HUDEP-2 (cell line): ENCODE results near the gene NFYB.
"Not testable (repeated sequence)": the region's sequence is repeated elsewhere in the genome, so short reads cannot be mapped to it uniquely, and the experiment has no call there.

Experiments
- DNase-seq, 76 experiments: peaks; one replicate each; lab custom pipeline; 2025; ENCODE audit not compliant: unreplicated experiment in 76 of 76; lab: John Stamatoyannopoulos, UW

The NFYB gene

GRCh38 chr12:104163631-104164030, 25.6 kb upstream of the NFYB start:
- no peak for DNase-seq

DNA sequence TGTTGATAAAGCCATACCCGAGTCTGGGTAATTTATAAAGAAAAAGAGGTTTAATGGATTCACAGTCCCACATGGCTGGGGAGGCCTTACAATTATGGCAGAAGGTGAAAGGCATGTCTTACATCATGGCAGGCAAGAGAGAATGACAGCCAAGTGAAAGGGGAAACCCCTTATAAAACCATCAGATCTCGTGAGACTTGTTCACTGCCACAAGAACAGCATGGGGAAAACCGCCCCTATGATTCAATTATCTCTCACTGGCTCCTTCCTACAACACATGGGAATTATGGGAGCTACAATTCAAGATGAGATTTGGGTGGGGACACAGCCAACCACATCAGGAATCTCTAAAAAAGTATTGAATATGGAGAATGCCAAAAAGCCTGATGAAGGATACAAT, 25.0 kb upstream of the NFYB start:
- DNase-seq: not testable (repeated sequence)

DNA sequence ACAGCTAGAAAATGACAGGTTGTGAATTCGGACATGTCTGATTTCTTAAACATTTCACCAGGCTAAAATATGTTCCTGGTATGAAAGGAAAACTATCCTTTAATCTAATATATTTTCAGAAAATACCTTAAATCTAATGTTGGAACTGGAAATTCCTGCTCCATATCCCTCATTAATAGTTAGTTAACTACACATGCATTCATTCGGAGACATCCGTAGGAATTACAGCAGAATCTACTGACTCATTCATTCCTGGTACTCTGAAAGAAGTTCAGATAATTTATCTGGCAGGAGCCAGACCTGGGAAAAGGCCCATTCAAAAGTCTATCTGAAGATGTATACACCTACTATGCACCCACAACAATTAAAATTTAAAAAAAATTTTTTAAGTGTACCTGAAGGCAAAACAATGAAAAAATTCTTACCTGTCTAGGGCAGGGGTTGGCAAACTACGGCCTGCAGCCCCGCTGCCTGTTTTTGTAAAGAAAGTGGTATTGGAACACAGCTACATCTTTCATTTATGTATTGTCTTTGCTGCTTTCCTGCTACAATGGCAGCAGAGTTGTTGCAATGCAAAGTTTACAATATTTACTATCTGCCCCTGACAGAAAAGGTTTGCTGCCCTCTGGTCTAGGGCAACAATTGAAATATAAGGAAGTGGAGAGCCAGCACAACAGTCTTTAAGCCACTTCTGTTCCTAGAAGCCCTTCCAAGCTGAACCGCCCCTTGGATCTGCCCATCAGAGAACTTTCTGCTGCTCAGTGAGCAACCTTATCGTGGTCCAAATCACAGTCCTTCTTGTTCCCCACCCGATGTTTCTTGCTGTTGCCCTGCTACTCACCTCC, 17.9 kb upstream of the NFYB start:
- DNase-seq: no peak

DNA sequence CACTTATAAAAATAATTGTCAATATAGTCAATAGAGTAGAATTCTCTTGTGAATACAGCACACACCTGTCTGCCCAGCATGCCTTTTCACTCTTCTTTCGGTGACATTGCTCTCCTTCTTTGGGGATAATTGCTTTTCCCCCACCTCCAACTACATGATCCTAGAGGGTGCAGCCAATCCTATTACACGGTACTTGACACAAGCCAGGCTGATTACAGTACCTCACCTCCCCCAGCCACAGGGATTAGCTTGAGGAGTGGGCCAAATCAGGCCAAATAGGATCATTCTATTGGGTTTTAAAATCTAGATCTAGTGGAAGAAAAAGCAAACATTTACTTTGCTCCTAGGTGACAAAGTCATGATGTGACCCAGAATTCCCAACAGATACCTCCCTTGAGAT, 16.8 kb upstream of the NFYB start:
- no peak for DNase-seq

DNA sequence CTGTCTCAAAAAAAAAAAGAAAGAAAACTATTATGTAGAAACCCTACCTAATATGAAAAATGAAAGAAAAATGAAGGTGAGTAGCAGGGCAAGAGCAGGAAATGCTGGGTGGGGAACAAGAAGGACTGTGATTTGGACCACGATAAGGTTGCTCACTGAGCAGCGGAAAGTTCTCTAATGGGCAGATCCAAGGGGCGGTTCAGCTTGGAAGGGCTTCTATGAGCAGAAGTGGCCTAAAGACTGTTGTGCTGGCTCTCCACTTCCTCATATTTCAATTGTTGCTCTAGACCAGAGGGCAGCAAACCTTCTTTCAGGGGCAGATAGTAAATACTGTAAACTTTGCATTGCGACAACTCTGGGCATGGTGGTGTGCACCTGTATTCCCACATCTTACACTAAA, 16.3 kb upstream of the NFYB start:
- no peak for DNase-seq

- DNase-seq: no peak
These were observed 14.8 kb upstream of the NFYB start for GRCh38 chr12:104152685-104153241.

DNA sequence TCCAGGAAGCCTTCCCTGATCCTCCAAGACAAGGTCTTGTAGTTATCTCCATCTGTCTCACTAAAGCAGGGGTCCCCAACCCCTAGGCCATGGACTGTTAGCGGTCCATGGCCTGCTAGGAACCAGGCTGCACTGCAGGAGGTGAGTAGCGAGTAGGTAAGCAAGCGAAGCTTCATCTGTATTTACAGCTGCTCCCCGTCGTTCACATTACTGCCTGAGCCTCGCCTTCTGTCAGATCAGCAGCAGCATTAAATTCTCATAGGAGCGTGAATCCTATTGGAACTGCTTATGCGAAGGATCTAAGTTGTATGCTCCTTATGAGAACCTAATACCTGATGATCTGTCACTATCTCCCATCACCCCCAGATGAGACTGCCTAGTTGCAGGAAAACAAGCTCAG, 12.4 kb upstream of the NFYB start:
- no peak for DNase-seq

- no peak for DNase-seq
These were observed 9.3 kb upstream of the NFYB start for GRCh38 chr12:104147346-104147745.

DNA sequence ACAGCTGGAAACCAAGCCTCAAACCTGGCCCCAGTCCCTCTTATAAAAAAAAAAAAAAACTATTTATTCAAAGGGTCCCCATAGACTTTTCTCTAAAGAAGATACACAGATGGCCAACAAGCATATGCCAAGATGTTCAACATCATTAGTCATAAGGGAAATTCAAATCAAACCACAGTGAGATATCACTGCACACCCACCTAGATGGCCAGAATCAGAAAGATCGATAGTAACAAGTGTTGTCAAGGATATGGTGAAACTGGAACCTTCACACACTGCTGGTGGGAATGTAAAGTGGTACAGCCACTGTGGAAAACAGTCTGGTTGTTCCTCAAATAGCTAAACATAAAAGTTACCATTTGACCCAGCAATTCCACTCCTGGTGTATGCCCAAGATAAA, 5.9 kb upstream of the NFYB start:
- no peak for DNase-seq

- DNase-seq: no peak
These were observed 5.0 kb upstream of the NFYB start for GRCh38 chr12:104143002-104143401.

DNA sequence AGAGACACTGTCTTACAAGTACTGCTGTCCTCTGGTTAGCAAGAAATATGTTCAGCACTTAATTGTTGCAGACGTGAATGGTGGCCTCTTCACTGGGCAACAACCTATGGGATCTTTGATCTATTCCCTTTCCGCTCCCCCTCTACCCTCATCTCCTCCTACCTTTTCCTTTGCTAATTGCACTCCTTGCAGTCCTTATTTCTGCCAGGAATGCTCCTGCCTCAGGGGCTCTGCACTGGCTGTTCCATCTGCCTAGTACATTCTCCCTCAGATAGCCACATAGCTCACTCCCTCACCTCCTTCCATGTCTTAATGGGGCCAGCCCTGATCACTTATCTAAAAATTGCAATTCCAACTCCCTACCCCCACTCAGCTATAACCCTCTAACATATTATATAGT, 4.5 kb upstream of the NFYB start:
- no peak for DNase-seq

DNA sequence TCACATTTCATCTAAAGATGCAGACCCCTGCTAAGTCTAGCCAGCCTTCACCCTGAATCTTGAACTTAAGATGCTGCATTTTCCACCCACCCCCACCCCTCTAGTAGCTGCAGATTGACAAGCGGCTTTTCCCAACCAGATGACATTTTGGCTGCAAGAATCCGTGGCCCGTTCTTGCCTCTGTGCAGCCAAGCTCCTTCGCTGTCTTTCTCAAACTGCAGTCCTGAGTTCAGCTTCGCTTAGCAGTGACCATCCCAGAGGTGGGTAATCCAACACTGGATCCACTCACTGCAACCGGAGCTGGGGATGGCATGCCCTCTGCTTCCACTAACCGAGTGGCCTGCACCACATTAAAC, 765 bp upstream of the NFYB start:
- no peak for DNase-seq

GRCh38 chr12:104137001-104137901, 759 bp downstream of the NFYB start:
- DNase-seq: peak in 27 of 76 experiments; percentile 2 to 39 (median 13)

- no peak for DNase-seq
These were observed 1.4 kb downstream of the NFYB start for GRCh38 chr12:104136577-104136976.

- DNase-seq: no peak
These were observed 3.1 kb downstream of the NFYB start for GRCh38 chr12:104134882-104135281.

- DNase-seq: no peak
These were observed 4.1 kb downstream of the NFYB start for GRCh38 chr12:104133866-104134265.

- DNase-seq: no peak
These were observed 4.7 kb downstream of the NFYB start for GRCh38 chr12:104133321-104133720.

DNA sequence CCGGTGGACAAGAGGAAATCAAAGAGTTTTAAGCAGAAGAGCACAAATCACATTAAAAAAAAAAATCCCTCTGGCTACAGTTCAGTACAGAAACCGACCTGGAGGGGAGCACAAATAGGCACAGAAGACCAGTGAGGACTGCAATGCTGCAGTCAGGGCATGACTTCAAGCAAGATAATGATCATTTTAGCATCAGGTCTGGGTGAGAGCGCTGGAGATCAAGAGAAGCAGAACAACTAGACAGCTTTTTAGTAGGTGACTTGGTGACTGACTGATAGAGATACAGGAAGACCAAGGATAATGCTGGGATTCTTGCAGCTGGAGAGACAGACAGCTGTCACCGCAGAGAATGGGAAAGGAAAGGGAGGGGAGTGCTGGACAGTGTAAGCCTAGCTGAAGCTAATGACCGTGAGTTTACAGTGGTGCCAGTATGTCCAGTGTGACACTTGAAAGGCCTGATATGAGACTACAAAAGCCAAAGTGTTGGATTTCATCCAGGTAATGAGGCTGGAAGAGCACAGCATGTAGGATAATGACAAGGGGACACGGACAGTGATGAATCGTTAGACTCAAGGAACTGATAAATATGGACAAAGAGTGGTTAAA, 5.6 kb downstream of the NFYB start:
- peak in 1 of 76 experiments; percentile 7 for DNase-seq

GRCh38 chr12:104131609-104132008, 6.4 kb downstream of the NFYB start:
- DNase-seq: no peak

DNA sequence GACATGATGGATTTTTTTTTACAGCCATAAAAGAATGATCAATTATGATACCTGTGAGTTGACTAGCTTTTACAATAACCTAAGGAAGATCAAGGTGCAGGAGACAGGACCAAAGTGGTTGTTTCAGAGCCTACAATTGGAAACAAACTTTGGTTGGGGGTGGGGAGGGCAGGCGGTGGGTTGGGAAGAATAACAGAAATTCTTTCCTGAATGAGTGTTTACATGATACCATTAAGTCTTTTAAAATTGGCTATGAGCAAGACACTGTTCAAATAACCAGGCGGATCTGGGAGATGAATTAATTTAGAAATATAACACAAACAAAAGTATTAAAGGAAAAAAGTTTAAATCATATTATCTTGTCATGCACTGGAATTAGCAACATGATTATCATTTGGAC, 7.2 kb downstream of the NFYB start:
- DNase-seq: no peak

DNA sequence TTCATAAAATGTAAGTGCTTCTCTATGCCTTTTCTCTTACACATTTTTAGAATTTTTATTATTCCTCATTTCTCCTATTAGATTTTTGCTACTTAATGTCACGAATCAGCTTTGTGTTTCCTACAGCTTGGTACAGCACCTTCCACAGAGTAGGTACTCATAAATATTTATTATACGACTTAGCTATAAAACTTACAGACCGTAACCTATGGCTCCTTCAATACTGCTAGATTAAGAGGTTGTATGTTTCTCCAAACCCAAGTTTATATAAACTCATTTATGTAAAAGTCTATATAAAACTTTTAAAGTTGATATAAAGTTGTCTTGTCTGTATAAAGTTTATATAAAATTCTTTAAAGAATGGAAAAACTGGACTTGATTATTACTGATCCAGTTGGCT, 11.5 kb downstream of the NFYB start:
- no peak for DNase-seq
